MG63 (cell line): Measurements from ENCODE around the gene RPH3AL. TPM values are rescaled to one million over a fixed set of nuclear protein-coding genes. Genes with fewer than 3 reads are reported as not detected.

Experiments used
- DNase-seq: peaks from one replicate; pipeline ENCODE4 v3.0.0-alpha.2; 2020
- H3K27me3 ChIP-seq: fragments of 250-450 bp; sonication (Bioruptor Pico); 2 replicates; pipeline ENCODE4 v1.5.1; 2020; ENCODE audit warnings: mild to moderate bottlenecking, moderate library complexity
- H3K36me3 ChIP-seq: fragments of 250-450 bp; sonication (Bioruptor Pico); 2 replicates; pipeline ENCODE4 v1.5.1; 2020; ENCODE audit warnings: mild to moderate bottlenecking, moderate library complexity
- H3K4me3 ChIP-seq: fragments of 250-450 bp; sonication (Bioruptor Pico); 2 replicates; pipeline ENCODE4 v1.5.1; 2020; ENCODE audit warnings: mild to moderate bottlenecking, moderate library complexity
- H3K9me3 ChIP-seq: fragments of 250-450 bp; sonication (Bioruptor Pico); 2 replicates; pipeline ENCODE4 v1.5.1; 2020; ENCODE audit warnings: mild to moderate bottlenecking, moderate library complexity
- total RNA-seq: library from RNA; depleted of rRNA; stranded (reverse); fragments of >200 nt; shearing (Covaris generic); gene quantifications from 2 replicates; pipeline ENCODE4 v1.2.3, GENCODE V29; 2014; ENCODE audit warnings: low replicate concordance

The RPH3AL gene
- total RNA-seq, 1 experiment from 2014 or later = 2.3 TPM

- Histone ChIP-seq H3K27me3 (no peaks in the 10 kb centered on the region), H3K4me3 (no peak overlapping the region), H3K9me3 (no peaks in the 10 kb centered on the region), H3K36me3 (no peaks in the 10 kb centered on the region)
- DNase-seq = no peak
Observed at GRCh38 chr17:345992-346785, 6.4 kb downstream of the RPH3AL start.

DNA sequence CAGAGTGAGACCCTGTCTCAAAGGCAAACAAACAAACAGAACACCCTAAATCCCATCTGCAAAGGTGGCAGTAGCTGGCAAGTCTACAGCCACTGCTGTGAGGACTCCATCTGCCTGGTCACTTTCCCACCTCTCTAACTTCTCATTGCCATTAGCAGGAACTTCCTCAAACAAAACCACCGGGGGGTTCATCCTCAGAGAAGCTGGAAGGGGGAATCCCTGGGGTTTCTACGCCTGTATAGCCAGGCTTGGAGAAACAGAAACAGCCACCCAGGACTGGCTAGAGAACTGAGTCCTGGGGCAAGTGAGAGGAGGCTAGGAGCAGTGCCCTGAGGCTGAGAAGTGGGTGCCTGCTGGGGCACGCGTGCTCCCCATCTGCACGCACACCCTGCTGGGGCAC is 7.3 kb downstream of the RPH3AL start:
- Histone ChIP-seq H3K27me3 (no peaks in the 10 kb centered on the region), H3K9me3 (no peaks in the 10 kb centered on the region), H3K4me3 (no peak overlapping the region), H3K36me3 (no peaks in the 10 kb centered on the region)
- no peak for DNase-seq

DNA sequence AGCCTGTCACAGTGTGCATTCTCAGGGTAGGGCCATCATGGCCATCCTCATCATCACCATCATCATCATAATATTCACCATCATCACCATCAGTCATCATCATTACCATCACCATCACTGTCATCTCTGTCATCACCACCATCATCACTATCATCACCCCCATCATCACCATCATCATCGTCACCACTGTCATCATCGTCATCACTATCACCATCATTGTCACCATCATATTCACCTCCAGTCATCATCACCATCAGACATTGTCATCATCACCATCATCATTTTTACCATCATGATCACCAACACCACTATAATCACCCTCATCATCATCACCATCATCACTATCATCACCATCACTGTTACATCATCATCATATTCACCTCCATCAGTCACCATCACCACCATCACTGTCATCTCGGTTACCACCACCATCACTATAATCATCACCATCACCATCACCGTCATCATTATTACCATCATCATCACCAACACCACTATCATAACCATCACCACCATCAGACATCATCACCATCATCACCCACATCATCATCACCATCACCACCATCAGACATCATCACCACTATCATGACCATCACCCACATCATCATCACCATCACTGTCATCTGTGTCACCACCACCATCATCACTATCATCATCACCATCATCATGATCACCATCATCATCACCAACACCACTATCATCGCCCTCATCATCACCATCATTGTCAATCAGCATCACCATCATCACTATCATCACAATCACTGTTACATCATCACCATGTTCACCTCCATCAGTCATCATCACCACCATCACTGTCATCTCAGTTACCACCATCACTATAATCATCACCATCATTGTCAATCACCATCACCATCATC is 8.5 kb downstream of the RPH3AL start:
- no peaks in the 10 kb centered on the region for H3K9me3 ChIP-seq
- no peaks in the 10 kb centered on the region for H3K36me3 ChIP-seq
- no peak for DNase-seq
- H3K27me3 ChIP-seq = no peaks in the 10 kb centered on the region
- no peak overlapping the region for H3K4me3 ChIP-seq

DNA sequence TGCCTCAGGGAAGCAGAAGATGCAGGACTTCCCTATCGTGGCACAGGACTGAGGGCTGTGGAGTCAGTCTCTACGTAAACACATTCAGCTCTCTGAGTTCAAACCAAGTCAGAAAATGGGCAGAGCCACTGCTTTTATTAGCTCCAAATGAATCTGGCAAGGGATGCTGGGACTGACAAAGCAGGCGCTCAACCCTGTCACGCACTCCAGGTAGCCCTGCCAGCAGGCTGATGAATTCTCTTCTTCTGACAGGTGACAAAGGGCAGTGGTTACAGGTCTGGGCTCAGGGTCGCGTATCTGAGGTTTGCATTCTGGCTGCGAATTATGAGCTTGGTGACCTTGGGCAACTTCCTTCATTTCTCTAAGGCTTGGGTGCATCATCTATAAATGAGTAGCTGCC is 9.4 kb downstream of the RPH3AL start:
- no peak for DNase-seq
- Histone ChIP-seq H3K9me3 (no peaks in the 10 kb centered on the region), H3K36me3 (no peaks in the 10 kb centered on the region), H3K4me3 (no peak overlapping the region), H3K27me3 (no peaks in the 10 kb centered on the region)

GRCh38 chr17:340074-340473 is 12.5 kb downstream of the RPH3AL start:
- Histone ChIP-seq H3K27me3 (no peaks in the 10 kb centered on the region), H3K9me3 (no peaks in the 10 kb centered on the region), H3K36me3 (no peaks in the 10 kb centered on the region), H3K4me3 (no peak overlapping the region)
- DNase-seq = no peak

GRCh38 chr17:339193-340061 is 13.2 kb downstream of the RPH3AL start:
- no peak overlapping the region for H3K4me3 ChIP-seq
- no peaks in the 10 kb centered on the region for H3K36me3 ChIP-seq
- no peaks in the 10 kb centered on the region for H3K9me3 ChIP-seq
- H3K27me3 ChIP-seq = no peaks in the 10 kb centered on the region
- no peak for DNase-seq

- Histone ChIP-seq H3K9me3 (no peaks in the 10 kb centered on the region), H3K27me3 (no peaks in the 10 kb centered on the region), H3K4me3 (no peak overlapping the region), H3K36me3 (no peaks in the 10 kb centered on the region)
- DNase-seq = no peak
Observed at GRCh38 chr17:338442-339192, 14.0 kb downstream of the RPH3AL start.

DNA sequence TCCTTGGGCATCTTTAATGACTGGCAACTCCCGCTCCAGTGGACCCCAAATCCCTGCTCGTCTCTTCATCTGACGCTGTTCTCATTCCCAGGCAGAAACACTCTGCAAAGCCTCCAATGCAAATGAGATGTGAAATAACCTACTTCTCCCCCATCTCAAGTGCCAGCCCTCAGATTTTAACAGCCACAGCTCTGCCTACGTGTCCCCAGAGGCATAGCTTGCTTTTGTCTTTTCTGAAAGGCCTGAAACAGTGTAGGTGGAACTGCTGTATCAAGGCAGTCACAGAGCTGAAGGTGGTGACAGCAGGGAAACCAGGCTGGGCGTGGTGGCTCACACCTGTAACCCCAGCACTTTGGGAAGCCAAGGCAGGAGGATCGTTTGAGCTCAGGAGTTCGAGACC is 14.7 kb downstream of the RPH3AL start:
- DNase-seq = no peak

GRCh38 chr17:337453-337852 is 15.2 kb downstream of the RPH3AL start:
- Histone ChIP-seq H3K36me3 (no peaks in the 10 kb centered on the region), H3K4me3 (no peak overlapping the region), H3K9me3 (no peaks in the 10 kb centered on the region), H3K27me3 (no peaks in the 10 kb centered on the region)
- no peak for DNase-seq

More for the DNA sequence above, 14.7 kb downstream of the RPH3AL start:
- Histone ChIP-seq H3K9me3 (no peaks in the 10 kb centered on the region), H3K36me3 (no peaks in the 10 kb centered on the region), H3K4me3 (no peak overlapping the region), H3K27me3 (no peaks in the 10 kb centered on the region)

- Histone ChIP-seq H3K36me3 (no peaks in the 10 kb centered on the region), H3K27me3 (no peaks in the 10 kb centered on the region), H3K9me3 (no peaks in the 10 kb centered on the region), H3K4me3 (no peak overlapping the region)
- no peak for DNase-seq
Observed at GRCh38 chr17:337022-337420, 15.6 kb downstream of the RPH3AL start.

DNA sequence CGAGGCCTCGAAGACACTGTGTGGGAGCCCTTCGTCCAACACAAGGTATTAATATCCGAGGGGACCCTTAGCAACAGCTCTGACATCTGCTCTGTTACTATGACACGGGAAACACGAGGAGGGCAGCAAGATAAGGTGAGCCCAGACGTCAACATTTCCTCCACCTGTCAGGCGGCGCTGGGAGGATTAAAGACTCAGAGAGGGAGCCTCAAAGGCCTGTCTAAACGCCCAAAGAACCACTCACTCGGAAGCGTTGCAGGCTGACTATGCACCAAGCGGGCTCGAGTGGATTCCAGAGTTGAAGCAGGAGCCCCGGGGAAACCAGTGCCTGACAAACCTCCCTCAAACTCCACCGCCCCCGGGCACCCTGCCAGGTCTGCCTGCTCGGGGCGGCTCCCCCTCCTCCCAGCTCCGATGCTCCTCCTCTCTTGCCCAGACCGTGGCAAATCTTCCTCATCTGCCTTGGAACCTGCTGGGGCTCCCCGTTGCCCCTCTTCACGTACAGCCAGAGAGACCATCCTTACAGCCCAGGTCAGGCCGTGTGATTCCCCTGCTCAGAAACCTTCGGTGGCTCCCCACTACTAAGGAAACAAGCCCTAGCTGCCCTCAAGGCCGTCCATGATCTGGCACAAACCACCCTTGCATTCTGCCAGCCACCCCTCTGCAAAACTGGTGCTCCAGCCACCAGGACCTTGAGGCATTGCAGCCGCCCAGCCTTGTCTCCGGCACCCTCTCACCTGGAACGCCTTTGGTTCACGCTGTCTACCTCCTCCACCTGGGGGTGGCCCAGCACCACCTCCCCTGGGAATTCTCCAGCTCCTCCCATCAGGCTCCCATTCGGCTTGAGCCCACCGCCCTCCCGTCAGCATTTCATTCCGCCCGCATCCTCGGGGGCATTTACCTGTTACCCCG is 16.2 kb downstream of the RPH3AL start:
- Histone ChIP-seq H3K4me3 (no peak overlapping the region), H3K36me3 (no peaks in the 10 kb centered on the region), H3K27me3 (no peaks in the 10 kb centered on the region), H3K9me3 (no peaks in the 10 kb centered on the region)
- no peak for DNase-seq

- H3K36me3 ChIP-seq = no peaks in the 10 kb centered on the region
- no peak overlapping the region for H3K4me3 ChIP-seq
- H3K9me3 ChIP-seq = no peaks in the 10 kb centered on the region
- DNase-seq = no peak
- H3K27me3 ChIP-seq = no peaks in the 10 kb centered on the region
Observed at GRCh38 chr17:335691-336090, 16.9 kb downstream of the RPH3AL start.

DNA sequence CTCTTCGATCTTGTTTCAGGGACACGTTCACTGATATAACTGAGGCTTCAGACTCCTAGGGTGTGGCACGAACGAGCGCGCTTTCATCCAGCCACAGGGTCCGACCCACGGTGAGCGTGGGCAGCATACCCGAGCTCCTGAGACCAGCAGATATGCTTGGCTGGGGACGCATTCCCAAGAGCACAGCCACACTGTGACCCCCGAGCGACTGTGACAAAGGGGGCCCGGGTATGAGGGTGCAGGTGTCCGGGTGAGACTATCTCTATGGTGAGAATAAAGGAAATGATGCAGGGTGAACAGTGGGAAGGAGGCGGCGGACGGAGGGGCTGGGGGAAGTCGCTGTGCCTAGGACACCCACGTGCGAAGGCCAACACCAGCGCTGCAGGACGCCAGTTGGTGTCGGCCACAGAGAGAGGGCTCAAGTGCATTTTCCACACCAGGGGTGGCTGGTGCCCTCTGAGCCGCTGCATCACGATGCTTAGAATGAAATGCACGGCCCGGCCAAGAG is 17.6 kb downstream of the RPH3AL start:
- no peak for DNase-seq

DNA sequence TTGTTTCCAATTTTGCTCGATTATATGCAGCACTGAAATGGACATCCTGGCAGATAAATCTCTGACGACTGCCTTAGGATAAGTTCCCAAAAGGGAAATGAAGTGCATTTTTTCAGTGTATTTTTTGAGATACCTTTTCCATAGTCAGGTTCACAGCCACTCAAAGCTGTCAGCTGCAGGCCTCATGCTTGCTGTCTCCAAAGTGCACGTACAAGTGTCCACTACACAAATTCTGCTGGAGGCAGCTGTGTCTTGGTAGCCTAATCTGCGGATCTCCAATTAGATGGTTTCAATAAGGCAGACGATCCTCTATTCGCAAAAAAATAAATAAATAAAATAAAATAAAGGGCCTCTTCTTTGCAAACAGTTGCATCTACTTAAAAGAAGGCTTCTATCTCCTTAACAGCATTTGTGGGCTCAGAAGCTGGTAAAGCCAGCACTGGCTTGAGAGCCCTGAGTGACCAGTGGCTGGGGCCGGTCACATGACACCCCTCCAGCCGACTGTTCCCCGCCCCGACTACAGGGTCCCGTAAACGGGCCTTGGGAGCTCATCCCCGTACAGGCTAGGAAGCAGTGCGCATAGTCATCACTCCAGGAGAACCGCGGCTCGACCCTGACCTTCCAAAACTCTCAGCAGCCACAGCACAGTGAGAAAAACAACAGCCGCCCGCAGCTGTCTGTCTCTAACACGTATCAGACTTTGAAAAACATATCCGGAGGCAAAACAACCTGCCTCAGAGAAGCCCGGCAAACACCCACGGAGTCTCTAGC is 18.8 kb downstream of the RPH3AL start:
- no peaks in the 10 kb centered on the region for H3K36me3 ChIP-seq
- no peaks in the 10 kb centered on the region for H3K27me3 ChIP-seq
- DNase-seq = no peak
- H3K9me3 ChIP-seq = no peaks in the 10 kb centered on the region
- H3K4me3 ChIP-seq = no peak overlapping the region

More for the DNA sequence above, 17.6 kb downstream of the RPH3AL start:
- H3K9me3 ChIP-seq = no peaks in the 10 kb centered on the region
- H3K4me3 ChIP-seq = no peak overlapping the region
- no peaks in the 10 kb centered on the region for H3K36me3 ChIP-seq
- H3K27me3 ChIP-seq = no peaks in the 10 kb centered on the region
